ENCODE measurements around the gene ADAP1.
A peak's percentile ranks its signal among the peaks of the same experiment; 100 is the strongest.

The ADAP1 gene

GRCh38 chr7:908591-909357 is 45.7 kb downstream of the ADAP1 start:
- DNase-seq: peak; percentile 58 to 78 (median 68)

DNA sequence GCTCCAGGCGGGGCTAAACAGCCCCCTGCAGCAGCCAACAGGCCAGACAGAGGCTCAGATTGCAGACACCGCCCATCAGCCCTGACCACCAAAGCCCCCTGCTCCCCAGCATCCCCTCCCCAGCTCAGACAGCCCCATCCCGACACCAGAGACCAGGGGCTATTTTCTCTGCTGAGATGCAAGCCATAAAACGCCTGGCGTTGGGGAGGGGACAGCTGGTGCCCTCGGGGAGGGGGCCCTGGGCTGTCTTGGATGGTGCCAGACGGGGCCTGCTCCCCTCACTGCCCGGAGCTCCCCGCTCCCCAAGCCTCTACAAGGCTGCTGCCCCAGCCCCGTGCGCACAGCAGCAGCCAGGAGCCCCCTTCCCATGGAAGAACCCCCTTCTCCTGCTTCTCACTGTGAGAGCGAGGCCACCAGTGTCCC is 46.3 kb downstream of the ADAP1 start:
- no peak for DNase-seq

GRCh38 chr7:907158-907980 is 47.1 kb downstream of the ADAP1 start:
- DNase-seq: peak in 1 of 4 experiments; percentile 86

DNA sequence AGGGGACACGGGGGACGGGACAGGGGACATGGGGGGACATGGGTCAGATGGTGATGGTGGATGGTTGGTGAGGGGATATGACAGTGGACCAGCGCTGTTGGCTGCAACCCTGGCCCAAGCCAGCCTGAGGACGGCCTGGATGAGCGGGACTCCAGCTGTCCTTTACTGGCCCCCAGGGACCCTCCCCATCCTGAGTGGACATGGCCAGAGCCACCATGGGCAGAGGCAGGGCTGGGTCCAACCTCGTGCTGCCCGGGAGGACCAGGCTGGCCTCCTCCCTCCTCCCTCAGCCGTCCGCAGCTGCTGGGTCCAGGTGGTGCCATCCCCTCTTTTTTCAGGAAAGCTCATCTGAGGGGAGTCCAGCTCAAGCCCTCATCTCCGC is 47.7 kb downstream of the ADAP1 start:
- no peak for DNase-seq

- no peak for DNase-seq
Measured at GRCh38 chr7:904847-905246, 49.6 kb downstream of the ADAP1 start.

GRCh38 chr7:903921-904755 is 50.3 kb downstream of the ADAP1 start:
- no peak for DNase-seq

GRCh38 chr7:902996-903395 is 51.5 kb downstream of the ADAP1 start:
- no peak for DNase-seq

- peak; percentile 79 to 92 (median 87) for DNase-seq
Measured at GRCh38 chr7:901388-902154, 52.9 kb downstream of the ADAP1 start.

- no peak for DNase-seq
Measured at GRCh38 chr7:901041-901387, 53.5 kb downstream of the ADAP1 start.

DNA sequence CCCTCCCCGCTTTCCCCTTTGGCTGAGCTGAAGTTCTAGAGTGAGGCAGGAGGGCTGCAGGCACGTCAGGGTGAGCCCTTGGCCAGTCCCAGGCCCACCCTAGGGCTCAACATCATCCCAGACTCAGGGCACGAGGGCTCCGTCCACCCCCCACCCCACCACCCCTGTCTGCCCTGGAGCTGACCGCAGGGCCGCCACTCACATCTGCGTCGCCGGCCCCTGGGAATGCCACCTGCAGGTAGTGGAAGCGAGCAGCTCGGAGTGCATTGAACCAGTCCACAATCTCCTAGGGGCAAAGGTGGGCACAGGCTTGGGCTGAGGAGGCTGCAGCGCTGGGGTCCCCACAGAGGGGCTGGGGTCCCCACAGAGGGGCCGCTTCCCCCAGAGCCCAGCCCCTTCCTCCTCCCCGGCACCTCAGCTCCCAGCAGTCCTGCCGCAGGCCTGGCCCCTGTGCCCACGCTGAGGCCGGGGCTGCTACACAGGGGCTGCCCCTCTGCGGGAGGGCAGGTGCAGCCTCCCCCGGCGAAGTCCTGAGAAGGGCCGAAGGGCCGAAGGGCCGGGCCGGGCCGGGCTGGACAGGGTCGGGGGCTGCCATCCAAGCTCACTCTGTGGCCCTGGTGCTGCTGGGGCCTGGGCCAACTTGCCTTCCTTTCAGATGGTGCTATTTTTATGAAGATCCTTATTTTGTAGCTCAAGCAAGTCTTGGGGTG is 54.0 kb downstream of the ADAP1 start:
- no peak for DNase-seq

DNA sequence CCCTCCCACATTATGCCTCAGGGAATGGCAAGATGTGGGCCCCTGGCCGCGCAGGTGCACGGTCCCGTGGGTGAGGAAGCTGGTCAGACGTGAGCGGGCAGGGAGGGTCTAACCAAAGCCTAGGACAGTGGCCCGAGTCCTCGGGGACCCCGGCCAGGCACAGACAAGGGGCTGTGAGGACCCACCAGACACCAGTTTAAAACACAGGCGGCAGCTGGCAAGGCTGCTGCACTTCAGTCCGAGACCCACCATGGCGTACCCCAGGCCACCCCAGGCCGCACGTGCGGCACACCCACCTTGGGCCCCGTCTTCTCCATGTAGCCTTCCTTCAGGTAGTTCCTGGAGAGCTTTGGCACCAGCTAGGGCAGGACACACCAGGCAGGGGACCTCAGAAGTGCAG is 54.7 kb downstream of the ADAP1 start:
- no peak for DNase-seq

DNA sequence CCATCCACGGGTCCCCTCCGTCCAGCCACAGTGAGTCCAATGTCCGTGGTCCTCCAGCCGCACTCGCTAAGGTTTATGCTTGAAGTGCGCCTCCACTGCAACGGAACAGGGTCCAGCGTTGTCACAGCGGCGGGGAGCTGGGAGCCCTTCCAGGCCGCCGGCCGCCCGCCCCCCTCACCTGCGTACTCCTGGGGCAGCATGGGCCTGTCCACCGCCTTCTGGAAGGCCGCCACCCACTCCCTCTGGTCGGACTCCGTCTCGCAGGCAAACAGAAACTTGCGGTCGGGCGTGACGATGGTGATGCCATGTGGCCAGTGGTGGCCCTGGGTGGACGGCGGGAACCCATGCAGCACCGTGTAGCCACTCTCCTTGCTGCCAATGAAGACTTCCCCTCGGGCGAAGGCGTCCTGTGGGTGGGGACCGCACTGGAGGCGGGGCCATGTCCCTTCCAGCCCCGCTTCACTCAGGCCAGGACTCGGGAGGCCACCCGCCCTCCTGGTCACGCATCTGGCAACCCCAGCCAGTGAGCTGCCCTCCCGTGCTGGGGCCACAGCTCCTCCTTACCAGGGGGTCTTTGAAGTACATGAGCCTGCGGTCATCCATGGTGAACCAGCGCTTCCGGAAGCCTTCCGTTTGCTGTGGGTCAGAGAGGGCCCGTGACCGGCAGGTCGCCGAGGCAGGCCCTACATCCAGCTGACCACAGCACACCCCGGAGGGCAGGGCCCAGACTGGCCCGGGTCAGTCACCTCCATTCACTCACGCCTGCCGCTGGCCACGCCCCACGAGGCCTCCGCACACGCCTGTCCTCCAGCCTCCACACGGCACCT is 55.4 kb downstream of the ADAP1 start:
- no peak for DNase-seq

DNA sequence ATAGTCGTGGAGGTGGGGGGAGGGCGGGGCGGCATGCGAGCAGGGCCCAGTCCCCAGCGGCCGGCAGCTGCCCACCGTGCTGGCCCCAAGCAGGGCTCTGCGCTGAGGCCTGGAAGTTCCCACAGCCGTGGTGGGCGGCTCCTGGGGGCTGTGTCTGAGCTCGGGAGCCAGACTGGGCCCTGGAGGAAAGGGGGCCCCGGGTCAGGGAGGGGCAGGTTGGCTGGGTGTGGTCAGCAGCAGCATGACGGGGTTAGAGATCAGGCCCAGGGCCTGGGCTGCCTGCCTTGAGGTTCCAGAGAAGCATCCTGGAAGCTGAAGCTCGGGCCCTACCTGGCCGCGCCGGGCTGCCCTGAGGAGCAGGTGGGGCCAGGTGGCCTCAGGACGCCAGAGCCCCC is 56.0 kb downstream of the ADAP1 start:
- DNase-seq: no peak

GRCh38 chr7:897771-898376 is 56.6 kb downstream of the ADAP1 start:
- no peak for DNase-seq

- no peak for DNase-seq
Measured at GRCh38 chr7:897086-897485, 57.4 kb downstream of the ADAP1 start.

DNA sequence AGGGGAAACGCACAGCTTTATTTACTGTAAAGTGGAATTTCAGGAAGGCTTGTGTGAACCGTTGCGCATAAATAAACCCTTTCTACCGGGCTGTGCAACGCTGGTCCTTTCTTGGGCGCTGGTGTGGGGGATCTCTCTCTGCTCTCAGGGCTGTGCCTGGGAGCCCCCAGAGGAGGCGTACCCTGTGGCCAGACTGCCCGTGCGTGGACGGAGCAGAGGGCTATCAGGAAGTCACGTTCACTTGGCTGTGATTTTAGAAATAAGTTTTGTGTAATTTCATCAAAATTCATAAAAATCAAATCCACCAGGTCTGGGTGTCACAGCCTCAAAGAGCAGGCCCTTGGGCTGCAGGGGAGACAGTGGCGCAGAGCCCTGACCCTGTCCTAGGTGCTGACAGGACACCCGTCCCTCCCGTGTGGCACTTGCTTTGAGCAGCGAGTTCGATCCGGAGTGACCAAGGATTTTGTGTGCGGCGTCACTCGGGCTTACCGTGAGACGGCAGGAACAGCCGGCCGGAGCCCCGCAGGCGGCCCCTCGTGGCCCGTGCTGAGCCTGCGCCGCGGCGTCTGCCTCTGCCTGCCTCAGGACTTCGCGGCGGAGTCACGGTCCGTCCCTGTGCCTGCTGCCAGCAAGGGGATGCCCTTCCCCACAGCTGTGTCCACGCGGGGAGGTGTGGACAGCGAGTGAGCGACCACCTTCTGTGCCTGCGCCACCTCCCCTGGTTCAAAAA is 58.0 kb downstream of the ADAP1 start:
- no peak for DNase-seq

GRCh38 chr7:895451-896052 is 58.9 kb downstream of the ADAP1 start:
- DNase-seq: no peak

DNA sequence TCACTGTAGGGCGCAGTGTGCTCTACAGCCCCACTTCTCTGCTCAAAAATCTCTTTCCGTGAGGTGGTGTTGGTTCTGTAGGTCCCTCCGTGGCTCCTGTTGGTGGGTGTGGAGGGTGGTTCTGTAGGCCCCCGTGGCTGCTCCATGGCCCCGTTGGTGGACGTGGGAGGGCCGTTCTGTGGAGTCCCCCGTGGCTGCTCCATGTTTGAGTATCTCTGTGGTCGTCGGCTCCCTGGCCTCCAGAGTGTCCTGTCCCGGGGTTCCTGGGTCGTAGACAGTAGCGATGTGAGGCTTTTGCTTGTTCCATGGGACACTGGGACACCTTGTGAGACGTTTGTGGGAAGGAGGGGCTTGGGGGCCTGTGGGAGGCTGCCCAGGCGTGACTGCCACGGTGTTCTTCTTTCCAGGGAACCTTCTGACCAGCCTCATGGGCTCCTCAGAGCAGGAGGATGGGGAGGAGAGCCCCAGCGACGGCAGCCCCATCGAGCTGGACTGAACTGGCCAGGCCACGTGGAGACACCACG is 59.5 kb downstream of the ADAP1 start:
- no peak for DNase-seq

Data from suppressor macrophage (primary cell).